Hepatocyte (in vitro differentiated cells): ENCODE results near the gene GSS.

ENCODE experiments used
- CTCF ChIP-seq: fragments of 200-600 bp; sonication (generic); IDR thresholded peaks from 2 replicates; pipeline ENCODE4 v1.5.1; 2016; ENCODE audit warnings: antibody characterized with exemption, mild to moderate bottlenecking; ENCODE audit not compliant: poor library complexity
- EZH2 ChIP-seq: fragments of 200-600 bp; sonication (generic); IDR thresholded peaks from 2 replicates; pipeline ENCODE4 v1.6.1; 2016; ENCODE audit warnings: antibody characterized with exemption, mild to moderate bottlenecking, borderline replicate concordance

GRCh38 chr20:34951652-34952051, 4.0 kb downstream of the GSS start:
- no peak for TF ChIP-seq EZH2
- TF ChIP-seq CTCF = no peak
